B cell (primary cell): Measurements from ENCODE around the gene CABCOCO1.

ENCODE experiments used
- CTCF ChIP-seq: fragments of 200-600 bp; IDR thresholded peaks from one replicate; pipeline ENCODE4 v1.8.0; 2022; ENCODE audit warnings: antibody characterized with exemption, mild to moderate bottlenecking
- EZH2 ChIP-seq: IDR thresholded peaks from 2 replicates; pipeline ENCODE4 v1.6.1; 2012; ENCODE audit warnings: borderline replicate concordance, low read depth, mild to moderate bottlenecking, moderate library complexity, low read length; ENCODE audit not compliant: insufficient read depth, poor library complexity, severe bottlenecking

- TF ChIP-seq CTCF, result no peak
- TF ChIP-seq EZH2, result no peak
These were observed 36.5 kb upstream of the CABCOCO1 start for GRCh38 chr10:61626209-61626608.
